Tibial nerve (tissue), 4 donors: ENCODE measurements around the gene GPR15LG. TPM values are rescaled to one million over a fixed set of nuclear protein-coding genes. Genes with fewer than 3 reads are reported as not detected.
"Not testable (repeated sequence)": the region's sequence is repeated elsewhere in the genome, so short reads cannot be mapped to it uniquely, and the experiment has no call there.

ENCODE experiments used
- DNase-seq, 2 donors: peaks; one replicate each; pipeline ENCODE4 v3.0.0-alpha.2; 2019; ENCODE audit warnings: low spot score in 2 of 2
- H3K27ac ChIP-seq, 4 donors: fragments of 200-600 bp; sonication (generic) in 3 of 4; one replicate each; pipeline ENCODE4 v1.5.1; 2017 to 2019; ENCODE audit warnings: mild to moderate bottlenecking in 1 of 4
- H3K27me3 ChIP-seq, 2 donors: fragments of 200-600 bp; sonication (generic) in 1 of 2; one replicate each; pipeline versions ENCODE4 v1.5.1 to v1.6.0; 2017 to 2019
- H3K36me3 ChIP-seq, 3 donors: fragments of 200-600 bp; sonication (generic); one replicate each; pipeline ENCODE4 v1.5.1; 2018 to 2019
- H3K4me1 ChIP-seq, 4 donors: fragments of 200-600 bp; sonication (generic) in 3 of 4; one replicate each; pipeline ENCODE4 v1.5.1; 2017 to 2019
- H3K4me3 ChIP-seq, 4 donors: fragments of 200-600 bp; sonication (generic) in 3 of 4; one replicate each; pipeline ENCODE4 v1.5.1; 2017 to 2019; ENCODE audit warnings: mild to moderate bottlenecking in 1 of 4, moderate library complexity in 1 of 4
- H3K9me3 ChIP-seq, 4 donors: fragments of 200-600 bp; sonication (generic) in 3 of 4; one replicate each; pipeline ENCODE4 v1.5.1; 2017 to 2019
- CTCF ChIP-seq, 5 experiments: fragments of 200-600 bp in 3 of 5; fragments of 450-650 bp in 2 of 5; sonication (generic) in 3 of 5; IDR thresholded peaks; one replicate each; pipeline ENCODE4 v1.5.1; 2016 to 2019; ENCODE audit warnings: antibody characterized with exemption in 5 of 5, mild to moderate bottlenecking in 3 of 5, moderate library complexity in 2 of 5
- EP300 ChIP-seq, 2 donors: sonication (generic); formaldehyde crosslinking; IDR thresholded peaks; one replicate each; pipeline ENCODE4 v1.6.1; 2017; ENCODE audit warnings: antibody characterized with exemption in 2 of 2, mild to moderate bottlenecking in 1 of 2
- POLR2A ChIP-seq, 2 donors: fragments of 450-650 bp; IDR thresholded peaks; one replicate each; pipeline ENCODE4 v1.6.1; 2017; ENCODE audit warnings: antibody characterized with exemption in 2 of 2, mild to moderate bottlenecking in 2 of 2, moderate library complexity in 2 of 2
- WGBS, 2 donors: methylation state at CpG; one replicate each; pipeline ENCODE4 v1.1.5; 2018; 5-methylcytosine and 5-hydroxymethylcytosine counted together
- total RNA-seq, 4 donors: library from RNA; depleted of rRNA; stranded (reverse); fragments of >200 nt; gene quantifications; one replicate each; pipeline ENCODE4 v1.1.0, GENCODE V29; 2016

Gene GPR15LG
- total RNA-seq, 4 donors from 2014 or later: not detected

- DNase-seq: no peak
- TF ChIP-seq CTCF (IDR thresholded peaks at IDR 0.05): no peak
- no peak for TF ChIP-seq POLR2A (IDR thresholded peaks at IDR 0.05)
- TF ChIP-seq EP300 (IDR thresholded peaks at IDR 0.05): no peak
- Histone ChIP-seq H3K36me3 (no peaks in the 10 kb centered on the region), H3K4me1 (no peaks in the 10 kb centered on the region), H3K27me3 (no peaks in the 10 kb centered on the region), H3K9me3 (no peaks in the 10 kb centered on the region), H3K27ac (no peak overlapping the region), H3K4me3 (no peak overlapping the region)
- WGBS, 2 donors: 90 to 99% methylated on average over 3 of the region's 3 CpGs
Observed at GRCh38 chr10:84178160-84178609, 4.6 kb downstream of the GPR15LG start.

- TF ChIP-seq CTCF (IDR thresholded peaks at IDR 0.05) (no peak), POLR2A (IDR thresholded peaks at IDR 0.05) (no peak), EP300 (IDR thresholded peaks at IDR 0.05) (no peak)
- WGBS, 2 donors: 64 to 66% methylated on average over 10 to 12 of the region's 12 CpGs
- H3K9me3 ChIP-seq: no peaks in the 10 kb centered on the region
- H3K27ac ChIP-seq: no peak overlapping the region
- DNase-seq: no peak
- H3K27me3 ChIP-seq: no peaks in the 10 kb centered on the region
- no peaks in the 10 kb centered on the region for H3K36me3 ChIP-seq
- H3K4me1 ChIP-seq: no peaks in the 10 kb centered on the region
- no peak overlapping the region for H3K4me3 ChIP-seq
Observed at GRCh38 chr10:84179059-84179710, 5.6 kb downstream of the GPR15LG start.

DNA sequence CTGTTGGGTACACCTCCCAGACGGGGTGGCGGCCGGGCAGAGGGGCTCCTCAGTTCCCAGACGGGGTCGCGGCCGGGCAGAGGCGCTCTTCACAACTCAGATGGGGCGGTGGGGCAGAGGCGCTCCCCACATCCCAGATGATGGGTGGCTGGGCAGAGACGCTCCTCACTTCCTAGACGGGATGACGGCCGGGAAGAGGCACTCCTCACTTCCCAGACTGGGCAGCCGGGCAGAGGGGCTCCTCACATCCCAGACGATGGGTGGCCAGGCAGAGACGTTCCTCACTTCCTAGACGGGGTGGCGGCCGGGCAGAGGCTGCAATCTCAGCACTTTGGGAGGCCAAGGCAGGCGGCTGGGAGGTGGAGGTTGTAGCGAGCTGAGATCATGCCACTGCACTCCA, 6.8 kb downstream of the GPR15LG start:
- WGBS, 2 donors: 87 to 91% methylated on average over 18 to 20 of the region's 22 CpGs
- not testable (repeated sequence) for H3K4me3 ChIP-seq

GRCh38 chr10:84181631-84182030, 8.0 kb downstream of the GPR15LG start:
- no peak overlapping the region for H3K27ac ChIP-seq
- no peaks in the 10 kb centered on the region for H3K4me1 ChIP-seq
- H3K36me3 ChIP-seq: no peaks in the 10 kb centered on the region
- TF ChIP-seq EP300 (IDR thresholded peaks at IDR 0.05): no peak
- 88 to 93% methylated on average over 5 of the region's 5 CpGs for WGBS, 2 donors
- no peak for DNase-seq
- H3K9me3 ChIP-seq: no peaks in the 10 kb centered on the region
- H3K27me3 ChIP-seq: no peaks in the 10 kb centered on the region
- H3K4me3 ChIP-seq: no peak overlapping the region

More for the DNA sequence above, 6.8 kb downstream of the GPR15LG start:
- DNase-seq, H3K27me3 ChIP-seq, H3K4me1 ChIP-seq, H3K27ac ChIP-seq, H3K9me3 ChIP-seq, H3K36me3 ChIP-seq: not testable (repeated sequence)

DNA sequence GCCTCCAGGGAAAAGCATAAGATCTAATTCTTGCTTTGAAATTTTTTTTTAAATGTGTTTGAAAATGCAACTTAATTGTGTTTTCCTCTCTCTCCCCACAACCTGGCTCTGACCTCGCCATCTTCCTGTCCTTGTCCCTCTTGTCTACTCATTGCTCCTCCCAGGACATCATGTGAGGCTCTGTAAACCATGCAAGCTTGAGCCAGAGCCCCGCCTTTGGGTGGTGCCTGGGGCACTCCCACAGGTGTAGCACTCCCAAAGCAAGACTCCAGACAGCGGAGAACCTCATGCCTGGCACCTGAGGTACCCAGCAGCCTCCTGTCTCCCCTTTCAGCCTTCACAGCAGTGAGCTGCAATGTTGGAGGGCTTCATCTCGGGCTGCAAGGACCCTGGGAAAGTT, 10.9 kb downstream of the GPR15LG start:
- Histone ChIP-seq H3K9me3 (no peaks in the 10 kb centered on the region), H3K27me3 (no peaks in the 10 kb centered on the region), H3K27ac (no peak overlapping the region), H3K4me3 (no peak overlapping the region), H3K4me1 (no peaks in the 10 kb centered on the region), H3K36me3 (no peaks in the 10 kb centered on the region)
- WGBS, 2 donors: 72 to 77% methylated on average over 4 of the region's 4 CpGs
- TF ChIP-seq POLR2A (IDR thresholded peaks at IDR 0.05): no peak
- TF ChIP-seq CTCF (IDR thresholded peaks at IDR 0.05): no peak
- TF ChIP-seq EP300 (IDR thresholded peaks at IDR 0.05): no peak
- no peak for DNase-seq

DNA sequence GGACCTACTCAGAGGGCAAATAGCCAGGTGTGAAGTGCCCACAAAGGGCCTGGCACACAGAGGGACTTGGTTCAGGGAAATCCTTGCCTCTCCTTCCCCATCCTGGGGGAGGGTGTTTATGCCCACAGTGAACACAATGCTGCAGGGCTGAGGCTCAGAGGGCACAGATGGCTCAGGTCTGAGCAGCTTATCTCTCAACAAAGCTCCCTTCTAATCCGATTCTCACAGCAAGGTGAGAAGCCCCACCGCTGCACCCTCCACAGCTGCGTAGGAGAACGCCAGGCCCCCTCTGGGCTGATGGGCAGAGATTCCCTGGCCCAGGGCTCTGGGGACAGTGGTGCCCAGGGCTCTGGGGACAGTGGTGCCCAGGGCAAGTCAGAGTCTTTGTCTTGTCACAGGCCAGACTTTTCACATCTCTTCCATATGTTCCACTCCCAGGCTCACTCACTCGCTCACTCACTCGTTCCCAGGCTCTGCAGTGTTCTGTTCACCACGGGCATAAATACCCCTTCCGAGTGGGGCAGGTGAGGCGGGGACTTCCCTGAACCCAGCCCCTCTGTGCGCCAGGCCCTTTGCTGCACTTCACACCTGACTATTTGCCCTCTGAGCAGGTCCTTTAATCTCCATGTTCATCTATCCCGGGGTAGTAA, 12.1 kb downstream of the GPR15LG start:
- Histone ChIP-seq H3K27ac (no peak overlapping the region), H3K4me1 (no peaks in the 10 kb centered on the region), H3K4me3 (no peak overlapping the region), H3K9me3 (no peaks in the 10 kb centered on the region), H3K36me3 (no peaks in the 10 kb centered on the region), H3K27me3 (no peaks in the 10 kb centered on the region)
- no peak for DNase-seq
- TF ChIP-seq EP300 (IDR thresholded peaks at IDR 0.05): no peak
- no peak for TF ChIP-seq CTCF (IDR thresholded peaks at IDR 0.05)
- TF ChIP-seq POLR2A (IDR thresholded peaks at IDR 0.05): no peak
- WGBS, 2 donors: 66 to 78% methylated on average over 10 to 11 of the region's 11 CpGs
